NB4 (cell line): Measurements from ENCODE around the gene RFX4.

ENCODE experiments used
- DNase-seq: peaks from one replicate; pipeline ENCODE4 v3.0.0; 2010; ENCODE audit warnings: low read depth
- H3K4me3 ChIP-seq: one replicate; pipeline ENCODE4 v1.5.1; 2011; ENCODE audit warnings: mild to moderate bottlenecking, low read depth, low read length, moderate library complexity
- CTCF ChIP-seq: IDR thresholded peaks from one replicate; pipeline ENCODE4 v1.5.1; 2012; ENCODE audit warnings: low read depth, low read length
- MYC ChIP-seq: IDR thresholded peaks from 2 replicates; pipeline ENCODE4 v1.6.1; 2011; ENCODE audit warnings: low read depth, low read length
- POLR2A ChIP-seq: IDR thresholded peaks from 2 replicates; pipeline ENCODE4 v1.6.1; 2011; ENCODE audit warnings: mild to moderate bottlenecking; ENCODE audit not compliant: insufficient read length; ENCODE audit errors: extremely low read depth
- TF ChIP-seq, protein P1 (sequence below): IDR thresholded peaks from 2 replicates; pipeline ENCODE4 v1.6.1; 2011; ENCODE audit warnings: low read depth, low read length

The RFX4 gene

DNA sequence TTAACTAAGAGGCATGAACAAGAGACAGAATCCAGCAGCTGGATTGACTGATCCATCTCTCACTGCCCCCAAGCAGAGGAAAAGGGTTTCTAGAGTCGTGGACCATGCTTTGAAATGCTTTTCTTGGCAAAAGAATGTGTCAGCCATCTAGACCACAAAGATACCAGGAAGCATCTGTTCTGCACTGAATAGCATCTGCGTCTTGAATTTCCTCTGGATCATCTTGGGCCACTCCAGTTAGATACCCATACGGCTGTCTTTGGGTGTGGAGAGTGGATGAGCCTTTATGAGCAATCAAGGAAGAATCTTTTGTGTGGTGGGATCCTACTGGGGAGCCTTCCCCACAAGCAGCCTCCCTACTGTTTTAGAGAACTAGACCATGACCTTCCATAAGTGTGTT, 16.0 kb upstream of the RFX4 start:
- no peak overlapping the region for H3K4me3 ChIP-seq
- TF ChIP-seq, protein P1, sequence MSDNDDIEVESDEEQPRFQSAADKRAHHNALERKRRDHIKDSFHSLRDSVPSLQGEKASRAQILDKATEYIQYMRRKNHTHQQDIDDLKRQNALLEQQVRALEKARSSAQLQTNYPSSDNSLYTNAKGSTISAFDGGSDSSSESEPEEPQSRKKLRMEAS = no peak
- no peak for TF ChIP-seq POLR2A
- no peak for TF ChIP-seq CTCF
- TF ChIP-seq MYC = no peak
- no peak for DNase-seq

GRCh38 chr12:106573239-106573638, 9.6 kb upstream of the RFX4 start:
- no peak for TF ChIP-seq CTCF
- no peak for TF ChIP-seq POLR2A
- no peak overlapping the region for H3K4me3 ChIP-seq
- DNase-seq = no peak

DNA sequence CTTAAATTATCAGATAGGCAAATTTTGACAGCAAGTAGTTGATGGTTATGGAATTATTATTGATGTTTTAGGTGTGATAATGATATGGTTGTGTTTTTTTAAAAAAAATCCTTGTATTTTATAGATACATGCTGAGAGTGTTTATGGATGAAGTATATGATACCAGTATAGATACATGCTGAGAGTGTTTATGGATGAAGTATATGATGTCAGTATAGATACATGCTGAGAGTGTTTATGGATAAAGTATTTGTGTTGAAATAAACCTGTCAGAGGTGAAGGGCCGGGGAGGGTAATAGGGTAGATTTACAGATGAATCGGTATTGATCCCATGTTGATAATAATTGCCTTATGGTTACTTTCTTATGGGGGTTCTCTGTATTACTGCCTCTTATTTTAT, 6.0 kb upstream of the RFX4 start:
- H3K4me3 ChIP-seq = no peak overlapping the region
- DNase-seq = no peak
- TF ChIP-seq MYC (no peak), CTCF (no peak), POLR2A (no peak)
- TF ChIP-seq, protein P1 = no peak

- DNase-seq = no peak
- TF ChIP-seq POLR2A (no peak), MYC (no peak), CTCF (no peak)
- TF ChIP-seq, protein P1 = no peak
Observed at GRCh38 chr12:106580671-106581508, 1.9 kb upstream of the RFX4 start.

DNA sequence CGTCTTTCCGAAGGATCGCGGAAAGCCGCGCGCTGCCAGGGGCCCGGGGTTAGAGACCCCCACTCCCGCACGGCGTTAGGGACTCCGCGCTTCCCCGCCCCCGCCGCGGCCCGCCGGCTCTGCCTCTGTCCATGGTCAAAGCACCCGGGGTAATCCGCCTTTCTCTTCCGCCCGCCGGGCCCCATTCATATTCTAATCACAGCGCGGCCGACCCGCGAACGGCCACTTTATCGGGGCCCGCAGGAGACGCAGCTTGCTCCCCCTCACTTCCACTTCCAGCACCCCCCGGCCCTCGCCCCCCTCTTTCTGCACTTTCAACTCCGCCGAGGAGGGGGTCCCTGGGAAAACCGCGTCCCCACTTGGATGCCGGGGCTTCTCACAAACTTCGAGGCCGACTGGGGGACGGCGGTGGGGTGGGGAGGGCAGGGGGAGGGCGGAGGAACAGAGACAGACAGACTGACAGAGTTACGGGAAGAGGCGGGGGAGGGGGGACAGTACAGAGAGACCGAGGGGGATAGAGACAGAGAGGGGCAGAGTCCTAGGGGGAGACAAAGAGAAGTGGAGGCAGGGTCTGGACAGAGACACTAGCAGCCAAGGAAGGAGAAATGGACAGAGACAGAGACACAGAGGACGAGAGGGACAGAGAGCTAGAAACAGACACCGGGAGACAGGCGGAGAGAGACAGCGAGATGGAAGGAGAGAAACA, 1.1 kb upstream of the RFX4 start:
- DNase-seq = no peak
- TF ChIP-seq, protein P1 = no peak
- TF ChIP-seq MYC (no peak), POLR2A (no peak), CTCF (no peak)
- no peak overlapping the region for H3K4me3 ChIP-seq

More at GRCh38 chr12:106580671-106581508, 1.9 kb upstream of the RFX4 start:
- no peak overlapping the region for H3K4me3 ChIP-seq

- no peak for DNase-seq
- H3K4me3 ChIP-seq = no peak overlapping the region
- TF ChIP-seq MYC (no peak), POLR2A (no peak), CTCF (no peak)
Observed at GRCh38 chr12:106582249-106582591, 584 bp upstream of the RFX4 start.
